Daoy (cell line): ENCODE data around the gene S1PR5. TPM values are rescaled to one million over a fixed set of nuclear protein-coding genes. Genes with fewer than 3 reads are reported as not detected.
"Not testable (repeated sequence)": the region's sequence is repeated elsewhere in the genome, so short reads cannot be mapped to it uniquely, and the experiment has no call there.

Experiments used
- DNase-seq: peaks from one replicate; pipeline ENCODE4 v3.0.0-alpha.2; 2015; ENCODE audit warnings: low read depth
- total RNA-seq: library from RNA; depleted of rRNA; stranded (reverse); fragments of >200 nt; shearing (Covaris generic); gene quantifications from 2 replicates; pipeline ENCODE4 v1.2.3, GENCODE V29; 2014

Gene S1PR5
- total RNA-seq, 1 experiment from 2014 or later, result 2.2 TPM

DNA sequence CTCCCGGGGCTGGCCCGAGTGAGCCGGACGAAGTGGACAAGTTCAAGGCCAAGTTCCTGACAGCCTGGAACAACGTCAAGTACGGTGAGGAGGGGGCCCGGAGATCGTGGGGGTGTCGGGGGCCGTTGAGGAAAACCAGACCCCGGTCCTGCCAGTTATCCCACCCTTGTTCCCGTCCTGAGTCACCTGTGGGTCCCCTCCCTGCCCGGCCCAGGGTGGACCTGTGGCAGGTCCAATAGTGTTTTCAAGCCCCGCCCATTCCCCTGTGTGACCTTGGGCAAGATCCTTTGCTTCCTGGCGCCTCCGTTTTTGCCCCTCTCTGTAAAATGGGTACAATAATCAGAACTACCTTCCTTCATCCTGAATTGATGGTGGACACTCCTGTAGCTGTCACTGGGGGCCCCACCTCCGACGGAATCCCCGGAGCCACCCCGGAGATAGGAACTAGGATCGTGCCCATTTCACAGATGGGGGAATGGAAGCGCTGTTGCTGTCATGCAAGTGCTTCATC lies 27.1 kb upstream of the S1PR5 start:
- DNase-seq, result no peak

DNA sequence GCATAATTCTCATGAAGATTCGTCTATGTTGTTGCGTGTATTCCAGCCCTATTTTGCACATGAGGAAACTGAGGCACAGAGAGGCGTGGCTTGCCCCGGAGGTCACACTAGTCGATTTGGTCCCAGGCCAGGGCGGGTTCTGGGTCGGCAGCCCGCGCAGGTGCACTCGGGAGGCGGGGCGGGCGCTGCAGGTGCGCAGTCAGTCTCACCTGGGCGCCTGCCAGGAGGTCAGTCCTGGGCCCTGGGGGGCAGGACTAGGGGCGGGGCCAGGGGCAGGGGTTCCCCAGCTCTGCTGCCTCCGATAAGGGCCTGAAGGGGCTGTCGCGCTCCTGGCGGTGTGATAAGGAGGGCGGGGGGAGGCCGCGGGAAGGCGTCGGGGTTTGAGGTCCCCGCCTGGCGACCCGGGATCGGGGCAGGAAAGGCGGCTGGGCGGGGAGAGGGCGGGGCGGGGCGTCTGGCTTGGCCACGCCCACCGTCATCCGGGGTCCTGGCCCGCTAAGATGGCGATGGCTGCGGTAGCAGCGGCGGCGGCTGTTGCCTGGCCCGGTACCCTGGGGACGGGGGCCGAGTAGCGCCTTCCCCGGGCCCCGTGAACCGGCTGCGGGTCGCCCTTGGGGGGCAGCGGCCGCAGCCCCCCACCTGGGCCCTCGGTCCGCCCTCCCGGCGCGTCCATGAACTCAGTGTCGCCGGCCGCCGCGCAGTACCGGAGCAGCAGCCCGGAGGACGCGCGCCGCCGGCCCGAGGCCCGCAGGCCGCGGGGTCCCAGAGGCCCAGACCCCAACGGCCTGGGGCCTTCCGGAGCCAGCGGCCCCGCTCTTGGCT lies 26.4 kb upstream of the S1PR5 start, which contains the start of gene ATG4D:
ATG4D (plus strand) TSS at position 485 of the 822 bp plus-strand sequence; CDS start at position 672, 187 bp downstream.
- peak; percentile 82 for DNase-seq

DNA sequence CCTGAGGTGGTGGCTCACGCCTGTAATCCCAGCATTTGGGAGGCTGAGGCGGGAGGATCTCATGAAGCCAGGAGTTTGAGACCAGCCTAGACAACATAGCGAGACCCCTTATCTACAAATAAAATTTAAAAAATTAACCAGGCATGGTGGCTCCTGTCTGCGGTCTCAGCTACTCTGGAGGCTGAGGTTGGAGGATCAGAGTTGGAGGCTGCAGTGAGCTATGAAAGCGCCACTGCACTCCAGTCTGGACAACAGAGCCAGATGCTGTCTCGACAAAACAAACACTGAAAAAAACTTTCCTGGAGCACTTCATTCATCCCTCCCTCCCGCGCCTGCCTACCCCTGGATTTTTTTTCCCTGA lies 25.8 kb upstream of the S1PR5 start:
- DNase-seq, result no peak

DNA sequence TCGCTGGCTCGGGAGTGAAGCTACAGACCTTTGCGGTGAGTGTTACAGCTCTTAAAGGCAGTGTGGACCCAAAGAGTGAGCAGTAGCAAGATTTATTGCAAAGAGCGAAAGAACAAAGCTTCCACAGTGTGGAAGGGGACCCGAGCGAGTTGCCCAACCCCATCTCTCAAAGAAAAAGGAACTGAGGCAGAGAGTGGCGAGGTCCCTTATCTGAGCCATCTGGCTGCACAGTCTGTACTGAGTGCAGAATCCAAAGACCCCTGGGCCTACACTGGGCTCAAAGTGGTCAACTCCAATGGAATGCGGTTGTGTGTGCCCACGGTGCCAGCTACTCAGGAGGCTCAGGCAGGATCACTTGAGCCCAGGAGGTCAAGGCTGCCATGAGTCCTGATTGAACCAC lies 21.8 kb upstream of the S1PR5 start:
- DNase-seq, result not testable (repeated sequence)

DNA sequence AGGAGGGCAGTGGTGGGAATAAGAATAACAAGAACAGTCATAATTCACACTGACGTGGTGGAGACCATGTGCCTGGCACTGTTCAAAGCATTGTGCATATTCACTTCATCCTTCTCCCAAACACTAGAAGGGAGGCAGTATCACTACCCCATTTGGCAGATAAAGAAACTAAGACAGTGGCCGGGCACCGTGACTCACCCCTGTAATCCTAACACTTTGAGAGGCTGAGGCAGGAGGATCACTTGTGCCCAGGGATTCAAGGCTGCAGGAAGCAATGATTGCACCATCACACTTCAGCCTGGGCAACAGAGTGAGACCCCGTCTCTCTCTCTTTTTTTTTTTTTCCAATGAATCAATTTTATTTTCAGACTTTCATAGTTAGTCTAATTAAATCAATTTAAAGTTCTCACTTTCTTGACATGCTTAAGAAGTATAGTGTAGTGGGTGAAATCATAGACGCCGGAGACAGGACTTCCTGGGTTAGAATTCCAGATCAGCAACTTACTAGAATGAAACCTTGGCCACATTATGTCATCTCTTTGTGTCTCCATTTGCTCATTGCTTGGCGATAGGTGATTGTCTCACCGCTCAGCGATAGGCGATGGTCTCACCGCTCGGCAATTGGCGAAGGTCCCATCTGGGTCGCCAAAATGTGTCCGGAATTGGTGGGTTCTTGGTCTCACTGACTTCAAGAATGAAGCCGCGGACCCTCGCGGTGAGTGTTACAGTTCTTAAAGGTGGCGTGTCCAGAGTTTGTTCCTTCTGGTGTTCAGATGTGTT lies 21.1 kb upstream of the S1PR5 start:
- DNase-seq, result no peak

DNA sequence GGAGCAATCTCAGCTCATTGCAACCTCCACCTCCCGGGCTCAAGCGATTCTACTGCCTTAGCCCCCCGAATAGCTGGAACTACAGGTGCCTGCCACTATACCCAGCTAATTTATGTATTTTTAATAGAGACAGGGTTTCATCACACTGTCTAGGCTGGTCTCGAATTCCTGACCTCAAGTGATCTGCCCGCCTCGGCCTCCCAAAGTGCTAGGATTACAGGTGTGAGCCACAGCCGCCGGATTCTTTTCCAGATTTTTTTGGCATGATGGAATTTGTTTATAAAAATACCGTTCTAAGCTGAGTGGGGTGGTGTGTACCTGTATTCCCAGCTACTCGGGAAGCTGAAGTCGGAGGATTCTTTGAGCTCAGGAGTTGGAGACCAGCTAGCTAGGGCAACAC lies 20.4 kb upstream of the S1PR5 start:
- no peak for DNase-seq

DNA sequence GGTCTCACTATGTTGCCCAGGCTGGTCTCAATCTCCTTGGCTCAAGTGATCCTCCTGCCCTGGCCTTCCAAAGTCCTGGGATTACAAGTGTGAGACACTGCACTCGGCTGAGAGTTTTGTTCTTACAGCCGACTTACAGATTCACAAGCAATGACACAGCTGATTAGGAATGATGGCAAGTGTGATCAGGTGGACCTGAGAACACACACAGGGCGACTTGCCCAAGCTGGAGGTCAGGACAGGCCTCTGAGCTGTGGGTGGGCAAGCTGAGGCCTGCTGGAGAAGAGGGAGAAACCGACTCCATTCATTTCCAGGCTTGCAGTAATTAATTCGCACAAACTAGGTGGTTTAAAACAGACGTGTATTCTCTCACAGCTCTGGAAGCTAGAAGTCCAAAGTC lies 18.4 kb upstream of the S1PR5 start:
- no peak for DNase-seq

DNA sequence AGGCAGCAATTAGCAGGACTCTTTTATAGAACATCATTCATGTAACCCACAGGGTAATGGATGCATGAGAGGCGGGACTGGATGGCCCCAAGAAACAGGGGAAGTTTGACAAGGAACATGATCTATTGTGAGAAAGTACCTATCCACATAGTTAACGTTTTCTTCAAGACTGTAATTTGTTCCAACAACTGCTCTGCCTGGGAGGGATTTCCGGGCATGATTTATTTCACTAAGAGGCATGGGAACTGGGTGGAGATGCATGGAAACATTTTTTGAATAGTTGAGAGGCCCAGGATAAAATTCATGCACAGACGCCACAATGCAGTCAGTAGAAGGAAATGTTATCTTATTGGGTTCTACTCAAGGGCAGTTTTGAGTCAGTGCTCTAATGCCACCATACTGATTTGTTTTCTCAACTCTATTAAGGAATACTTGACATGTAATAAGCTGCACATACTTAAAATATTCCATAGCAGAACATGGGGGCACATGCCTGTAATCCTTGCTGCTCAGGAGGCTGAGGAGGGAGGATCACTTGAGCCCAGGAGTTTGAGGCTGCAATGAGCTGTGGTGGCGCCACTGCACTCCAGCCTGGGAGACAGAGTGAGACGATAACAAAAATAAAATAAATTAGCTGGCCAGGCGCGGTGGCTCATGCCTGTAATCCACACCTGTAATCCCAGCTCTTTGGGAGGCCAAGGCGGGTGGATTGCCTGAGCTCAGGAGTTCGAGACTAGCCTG lies 16.6 kb upstream of the S1PR5 start:
- no peak for DNase-seq

DNA sequence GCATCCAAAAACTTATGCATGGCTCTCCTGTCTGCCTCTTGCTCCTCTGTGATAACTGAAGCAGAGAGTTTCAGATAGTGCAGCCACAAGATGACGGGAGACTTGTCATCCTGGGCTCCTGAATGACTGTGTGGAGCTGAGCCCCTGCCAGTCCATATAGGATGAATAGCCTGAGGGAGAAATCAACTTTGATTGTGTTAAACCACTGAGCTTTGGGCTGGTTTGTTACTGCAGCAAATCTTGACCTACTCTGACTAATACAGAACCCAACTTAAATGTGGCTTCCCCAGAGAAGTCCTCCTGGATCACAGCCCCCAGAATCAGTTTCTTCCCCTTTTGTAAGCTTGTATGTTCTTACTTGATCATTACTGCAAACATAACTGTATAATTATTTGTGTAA lies 15.2 kb upstream of the S1PR5 start:
- DNase-seq, result no peak

DNA sequence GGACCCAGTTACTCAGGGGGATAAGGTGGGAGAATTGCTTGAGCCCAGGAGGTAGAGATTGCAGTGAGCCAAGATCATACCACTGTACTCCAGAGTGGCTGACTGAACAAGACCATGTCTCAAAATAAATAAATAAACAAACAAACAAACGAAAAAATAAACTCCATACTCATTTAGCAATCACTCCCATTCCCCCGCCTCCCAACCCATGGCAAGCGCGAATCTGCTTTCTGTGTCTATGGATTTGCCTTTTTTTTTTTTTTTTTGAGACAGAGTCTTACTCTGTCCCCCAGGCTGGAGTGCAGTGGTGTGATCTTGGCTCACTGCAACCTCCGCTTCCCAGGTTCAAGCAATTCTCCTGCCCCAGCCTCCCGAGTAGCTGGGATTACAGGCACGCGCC lies 9.6 kb upstream of the S1PR5 start:
- not testable (repeated sequence) for DNase-seq

DNA sequence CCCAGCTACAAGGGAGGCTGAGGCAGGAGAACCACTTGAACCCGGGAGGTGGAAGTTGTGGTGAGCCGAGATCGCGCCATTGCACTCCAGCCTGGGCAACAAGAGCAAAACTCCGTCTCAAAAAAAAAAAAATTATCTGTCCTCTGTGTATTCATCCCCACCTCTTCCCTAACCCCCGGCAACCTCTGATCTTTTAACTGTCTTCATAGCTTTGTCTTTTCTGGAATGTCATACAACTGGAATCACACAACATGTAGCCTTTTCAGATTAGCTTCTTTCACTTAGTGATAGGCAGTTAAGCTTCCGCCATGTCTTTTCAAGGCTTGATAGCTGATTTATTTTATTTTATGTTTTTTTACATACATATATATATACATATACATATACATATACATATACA lies 8.4 kb upstream of the S1PR5 start:
- no peak for DNase-seq

DNA sequence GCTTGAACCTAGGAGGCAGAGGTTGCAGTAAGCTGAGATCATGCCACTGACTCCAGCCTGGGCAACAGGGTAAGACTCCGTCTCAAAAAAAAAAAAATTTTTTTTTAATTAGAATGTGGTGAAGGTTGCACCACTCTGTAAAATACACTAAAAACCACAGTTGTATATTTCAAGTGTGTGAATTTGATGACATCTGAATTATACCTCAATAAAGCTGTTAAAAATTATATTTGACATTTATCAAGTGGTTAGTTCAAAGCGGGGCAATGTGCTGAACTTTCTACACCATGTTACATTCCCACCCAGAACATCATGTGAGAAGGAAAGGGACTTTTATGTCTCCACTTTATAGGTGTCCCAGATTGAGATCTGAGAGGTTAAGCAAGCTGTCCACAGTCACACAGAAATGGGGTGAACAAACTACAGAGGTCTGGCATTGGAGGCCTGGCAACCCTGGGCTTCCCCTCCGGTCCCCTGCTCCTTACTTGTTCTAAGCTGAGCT lies 5.9 kb upstream of the S1PR5 start:
- DNase-seq, result no peak

DNA sequence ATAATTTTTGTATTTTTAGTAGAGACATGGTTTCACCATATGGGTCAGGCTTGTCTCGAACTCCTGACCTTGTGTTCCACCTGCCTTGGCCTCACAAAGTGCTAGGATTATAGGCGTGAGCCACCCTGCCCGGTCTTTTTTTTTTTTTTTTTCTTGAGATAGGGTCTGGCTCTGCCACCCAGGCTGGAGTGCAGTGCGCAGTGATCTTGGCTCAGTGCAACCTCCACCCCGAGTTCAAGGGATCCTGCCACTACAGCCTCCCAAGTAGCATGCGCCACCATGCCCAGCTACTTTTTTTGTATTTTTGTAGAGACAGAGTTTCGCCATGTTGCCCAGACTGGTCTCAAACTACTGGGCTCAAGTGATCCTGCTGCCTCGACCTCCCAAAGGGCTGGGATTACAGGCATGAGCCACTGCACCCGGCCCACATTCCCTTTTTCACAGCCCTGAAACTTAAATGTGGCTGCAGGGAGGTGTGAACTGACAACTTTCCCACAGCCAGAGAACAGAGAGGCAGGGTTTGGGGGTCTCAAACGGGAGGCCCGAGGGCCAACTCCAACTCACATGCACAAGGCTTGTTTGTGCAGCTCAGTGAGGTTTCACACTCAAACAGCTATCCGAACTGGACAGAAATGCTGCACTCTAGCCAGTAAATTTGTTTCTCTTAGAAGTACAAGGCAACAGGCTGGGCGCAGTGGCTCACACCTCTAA lies 4.4 kb upstream of the S1PR5 start:
- DNase-seq, result no peak

DNA sequence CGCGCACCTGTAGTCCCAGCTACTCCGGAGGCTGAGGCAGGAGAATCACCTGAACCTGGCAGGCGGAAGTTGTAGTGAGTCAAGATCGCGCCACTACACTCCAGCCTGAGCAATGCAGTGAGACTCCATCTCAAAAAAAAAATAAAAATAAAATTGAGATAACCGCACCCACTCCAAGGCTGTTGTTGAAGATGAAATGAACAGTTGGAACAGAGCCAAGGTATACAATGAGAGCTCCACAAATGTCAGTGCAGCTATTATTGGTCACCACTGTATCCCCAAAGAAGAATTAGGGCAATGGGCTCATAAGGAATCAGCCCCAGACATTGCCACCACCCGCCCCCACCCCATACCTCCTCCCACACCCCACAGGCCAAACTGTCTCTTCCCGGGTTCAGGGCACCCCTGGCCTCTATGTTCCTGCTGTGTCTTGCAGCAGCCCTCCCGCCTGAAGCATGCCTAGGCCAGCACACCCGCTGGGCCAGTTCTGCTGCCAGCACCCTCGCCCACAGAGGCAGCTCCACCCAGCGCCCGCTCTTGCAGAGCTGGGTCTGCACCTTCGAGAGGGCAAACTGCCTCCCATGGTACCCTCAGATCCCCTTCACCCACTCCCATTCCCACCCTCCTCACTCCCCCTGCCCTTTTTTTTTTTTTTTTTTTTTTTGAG lies 3.5 kb upstream of the S1PR5 start:
- DNase-seq, result no peak

DNA sequence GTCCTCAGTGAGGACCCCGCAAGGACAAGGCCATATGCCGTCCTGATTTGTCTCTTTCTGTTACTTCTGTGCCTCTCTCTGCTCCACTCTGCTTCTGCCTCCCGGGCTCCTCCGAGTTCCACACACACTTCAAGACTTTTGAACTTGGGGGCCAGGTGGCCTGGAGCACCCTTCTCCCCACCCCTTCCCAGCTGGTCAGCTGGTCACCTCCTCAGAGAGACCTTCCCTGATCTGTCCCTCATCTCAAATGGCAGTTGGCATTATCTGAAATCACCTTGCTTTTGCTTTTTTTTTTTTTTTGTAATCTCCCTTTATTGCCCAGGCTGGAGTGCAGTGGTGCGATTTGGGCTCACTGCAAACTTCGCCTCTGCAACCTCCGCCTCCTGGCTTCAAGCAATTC lies 2.2 kb upstream of the S1PR5 start:
- no peak for DNase-seq

DNA sequence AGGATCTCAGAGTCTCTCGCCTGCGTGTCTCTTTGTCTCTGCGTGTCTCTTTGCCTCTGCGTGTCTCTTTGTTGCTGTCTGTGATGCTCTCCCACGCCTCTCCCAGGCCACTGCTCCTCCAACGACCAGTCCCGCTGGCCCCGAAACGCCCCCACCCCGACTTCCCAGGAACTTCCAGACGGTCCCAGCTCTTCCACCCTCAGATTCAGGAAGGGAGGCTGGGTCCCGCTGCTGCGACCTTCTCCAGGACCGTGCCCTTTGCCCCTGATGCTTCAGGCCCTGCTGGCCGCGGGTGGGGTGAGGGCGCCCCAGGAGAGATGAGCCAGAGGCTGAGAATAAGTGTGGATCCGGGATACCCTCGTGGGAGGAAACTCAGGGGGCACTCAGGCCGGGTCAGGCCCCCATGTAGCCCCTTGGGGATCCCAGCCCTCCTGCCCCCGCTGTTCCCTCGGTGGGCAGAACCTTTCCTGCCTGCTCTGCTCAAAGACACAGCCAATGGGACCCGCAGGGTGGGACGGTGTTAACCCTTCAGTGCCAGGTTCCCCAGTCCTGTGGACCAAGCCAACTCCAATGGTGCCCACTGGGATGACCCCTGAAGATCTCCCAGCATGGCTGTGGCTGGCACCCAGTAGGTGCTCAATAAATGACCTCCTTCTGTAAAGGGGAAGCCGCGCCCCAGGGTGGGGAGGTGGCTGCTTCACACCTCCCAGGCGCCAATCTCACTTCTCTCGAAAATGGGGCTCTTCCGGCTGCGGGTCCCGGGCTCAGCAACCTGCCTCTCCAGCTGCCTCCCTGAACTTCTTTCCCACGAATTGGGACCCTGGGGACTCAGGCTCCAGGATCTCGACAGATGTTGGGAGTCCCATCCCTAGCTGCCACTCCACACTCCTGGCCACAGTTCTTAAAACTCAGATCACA lies 1.5 kb upstream of the S1PR5 start:
- no peak for DNase-seq

DNA sequence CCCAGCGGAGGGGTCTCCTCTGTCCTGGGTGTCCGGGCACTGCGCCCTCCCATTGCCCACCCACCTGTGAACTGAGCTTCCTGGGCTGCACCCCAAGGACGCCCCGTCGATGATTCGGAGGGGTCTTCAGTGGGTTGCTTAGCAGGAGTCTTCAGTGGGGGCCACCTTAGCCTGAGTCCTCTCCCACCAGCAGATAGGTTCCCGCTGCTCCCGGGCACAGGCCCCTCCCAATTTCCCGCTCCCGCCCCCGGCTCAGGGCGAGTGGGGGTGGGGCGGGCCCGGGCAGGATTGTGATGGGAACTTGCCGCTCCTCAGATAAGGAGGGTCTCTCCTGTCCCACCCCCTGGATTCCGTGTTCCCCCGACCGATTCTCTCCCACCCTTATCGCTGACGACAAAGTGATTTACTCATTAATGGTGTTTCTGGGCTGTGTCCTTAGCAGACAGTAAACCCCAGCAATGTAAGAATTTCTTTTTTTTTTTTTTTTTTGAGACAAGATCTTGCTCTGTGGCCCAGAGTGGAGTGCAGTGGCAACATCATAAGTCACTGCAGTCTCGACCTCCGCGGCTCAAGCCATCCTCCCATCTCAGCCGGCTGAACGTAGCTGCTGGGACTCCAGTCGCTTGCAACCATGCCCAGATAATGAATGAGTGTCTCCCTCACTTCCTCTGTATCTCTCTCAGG lies 655 bp upstream of the S1PR5 start:
- peak; percentile 58 for DNase-seq

DNA sequence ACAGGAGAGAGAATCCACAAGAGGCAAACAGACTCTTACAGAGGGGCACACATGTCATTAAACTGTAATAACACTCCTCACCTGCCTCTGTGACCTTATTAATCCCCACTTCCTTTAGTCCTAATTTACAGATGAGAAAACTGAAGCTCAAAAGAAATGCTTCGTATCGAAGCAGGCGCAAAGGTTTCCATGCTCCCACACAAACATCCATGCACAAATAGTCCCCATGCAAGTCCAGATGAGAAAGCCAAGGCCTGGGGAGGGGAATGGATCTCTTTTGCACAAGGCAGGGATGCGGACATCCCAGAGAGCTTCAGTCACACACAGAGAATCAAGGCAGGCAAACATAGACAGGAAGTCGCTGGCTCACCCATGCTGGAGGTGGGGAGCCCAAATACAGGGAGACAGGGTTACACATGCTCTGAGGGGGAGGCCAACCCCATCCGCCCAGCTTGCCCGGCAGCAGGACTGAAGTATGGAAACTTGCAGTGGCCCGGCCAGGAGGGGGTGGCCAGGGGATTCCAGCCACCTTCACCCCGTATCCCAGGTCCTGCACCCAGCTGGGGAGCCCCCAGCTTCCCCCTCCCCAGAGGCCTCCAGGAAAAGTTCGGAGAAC lies 468 bp downstream of the S1PR5 start:
- peak; percentile 45 for DNase-seq

DNA sequence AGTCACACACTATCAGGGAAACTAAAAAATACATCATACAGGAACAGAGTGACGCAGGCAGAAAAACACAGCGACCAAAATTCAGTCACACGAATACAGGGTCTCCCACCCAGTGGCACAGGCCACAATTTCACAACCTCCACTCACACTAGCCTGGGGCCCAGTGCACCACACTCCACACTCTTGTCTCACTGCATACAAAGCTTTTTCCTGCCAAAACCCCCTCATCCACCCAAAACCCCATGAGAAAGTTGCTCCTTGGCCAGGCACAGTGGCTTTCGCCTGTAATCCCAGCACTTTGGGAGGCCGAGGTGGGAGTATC lies 1.2 kb downstream of the S1PR5 start:
- no peak for DNase-seq
